ENCODE measurements around the gene ZNF750.

GRCh38 chr17:82798752-82799151 lies 41.1 kb downstream of the ZNF750 start:
- TF ChIP-seq, protein P1, sequence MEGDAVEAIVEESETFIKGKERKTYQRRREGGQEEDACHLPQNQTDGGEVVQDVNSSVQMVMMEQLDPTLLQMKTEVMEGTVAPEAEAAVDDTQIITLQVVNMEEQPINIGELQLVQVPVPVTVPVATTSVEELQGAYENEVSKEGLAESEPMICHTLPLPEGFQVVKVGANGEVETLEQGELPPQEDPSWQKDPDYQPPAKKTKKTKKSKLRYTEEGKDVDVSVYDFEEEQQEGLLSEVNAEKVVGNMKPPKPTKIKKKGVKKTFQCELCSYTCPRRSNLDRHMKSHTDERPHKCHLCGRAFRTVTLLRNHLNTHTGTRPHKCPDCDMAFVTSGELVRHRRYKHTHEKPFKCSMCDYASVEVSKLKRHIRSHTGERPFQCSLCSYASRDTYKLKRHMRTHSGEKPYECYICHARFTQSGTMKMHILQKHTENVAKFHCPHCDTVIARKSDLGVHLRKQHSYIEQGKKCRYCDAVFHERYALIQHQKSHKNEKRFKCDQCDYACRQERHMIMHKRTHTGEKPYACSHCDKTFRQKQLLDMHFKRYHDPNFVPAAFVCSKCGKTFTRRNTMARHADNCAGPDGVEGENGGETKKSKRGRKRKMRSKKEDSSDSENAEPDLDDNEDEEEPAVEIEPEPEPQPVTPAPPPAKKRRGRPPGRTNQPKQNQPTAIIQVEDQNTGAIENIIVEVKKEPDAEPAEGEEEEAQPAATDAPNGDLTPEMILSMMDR (IDR thresholded peaks at IDR 0.05; ENCODE audit: low read depth, low read length): no peak
- no peak for TF ChIP-seq EZH2phosphoT487 (IDR thresholded peaks at IDR 0.05; ENCODE audit: low read depth)
